Measurements from ENCODE around the gene CALML5.

Gene CALML5

DNA sequence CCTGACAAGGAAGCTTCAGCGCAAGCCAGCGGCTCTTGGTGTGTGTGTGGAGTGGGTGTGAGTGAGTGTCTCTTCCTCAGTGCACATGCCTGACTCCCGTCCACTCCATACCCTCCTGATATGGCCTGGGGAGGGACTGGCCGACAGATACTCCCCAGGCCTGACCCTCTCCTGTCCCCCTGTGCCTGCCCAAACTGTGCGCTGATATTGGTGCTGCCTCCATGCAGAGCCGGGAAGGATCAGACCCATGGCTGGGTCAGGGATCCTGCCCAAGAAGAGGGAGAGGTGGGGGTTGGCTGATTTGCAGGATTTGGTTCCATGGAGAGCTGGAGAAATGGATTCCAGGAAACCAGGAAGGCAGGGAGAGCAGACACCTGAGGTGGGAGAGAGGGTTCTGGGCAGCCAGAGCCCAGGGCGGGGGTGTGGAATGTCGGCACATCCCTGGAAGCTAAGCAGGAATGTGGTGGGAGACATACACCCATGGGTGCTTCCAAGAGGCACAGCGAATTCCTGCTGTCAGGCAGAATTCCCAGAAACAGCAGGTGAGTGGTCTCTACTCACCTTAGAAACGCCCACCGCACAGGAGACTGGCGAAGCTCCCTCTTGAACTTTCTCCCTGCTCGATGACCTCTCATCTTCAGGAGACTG lies 6.3 kb downstream of the CALML5 start:
- H3K79me2 ChIP-seq (ENCODE audit: low read length), result no peaks in the 10 kb centered on the region
- H4K20me1 ChIP-seq (ENCODE audit: insufficient read depth, low read length), result no peaks in the 10 kb centered on the region
- no peak overlapping the region for H3K9ac ChIP-seq (ENCODE audit: low read length)
- H3K27ac ChIP-seq (ENCODE audit: low read length), result no peak overlapping the region
- no peaks in the 10 kb centered on the region for H3K36me3 ChIP-seq (replicated peaks; ENCODE audit: low read depth, low read length)
- H3K4me3 ChIP-seq (ENCODE audit: low read length), result no peak overlapping the region
- H3K4me1 ChIP-seq (ENCODE audit: low read length), result no peaks in the 10 kb centered on the region
- H3K9me3 ChIP-seq (ENCODE audit: insufficient read depth, low read length), result no peaks in the 10 kb centered on the region
- no peak overlapping the region for H3K4me2 ChIP-seq (ENCODE audit: low read length)
- TF ChIP-seq EZH2phosphoT487 (IDR thresholded peaks at IDR 0.05; ENCODE audit: low read depth), result no peak
- TF ChIP-seq CTCF (IDR thresholded peaks at IDR 0.05; ENCODE audit: low read depth, low read length), result no peak
- H3K27me3 ChIP-seq (ENCODE audit: low read depth, low read length), result no peaks in the 10 kb centered on the region
- H2AFZ ChIP-seq (ENCODE audit: low read depth, low read length), result no peak overlapping the region

DNA sequence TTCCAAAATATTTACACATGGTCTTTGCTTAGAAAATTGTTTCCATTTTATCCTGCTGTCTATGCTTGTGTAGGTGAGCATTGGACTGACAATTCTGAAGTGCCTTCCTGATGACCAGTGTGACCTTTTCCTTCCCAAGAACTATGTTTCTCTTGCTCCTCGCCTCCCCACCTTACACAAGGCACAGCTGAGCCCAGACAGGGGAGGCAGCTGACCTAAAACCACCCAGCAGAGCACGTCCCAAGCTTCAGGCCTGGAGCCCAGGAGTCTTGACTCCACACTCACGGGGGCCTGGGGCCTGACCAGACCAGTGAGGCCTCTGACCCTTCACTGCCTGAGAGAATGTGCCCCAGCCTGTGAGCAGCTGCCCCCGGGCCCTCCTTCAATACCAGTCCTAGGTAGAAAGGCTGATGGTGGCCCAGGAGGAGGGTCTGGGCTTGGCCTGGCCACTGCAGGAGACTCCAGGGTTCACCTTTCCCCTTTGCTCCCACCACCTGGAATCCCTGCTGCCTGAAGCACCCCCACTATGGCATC lies 7.0 kb downstream of the CALML5 start:
- H3K4me3 ChIP-seq (ENCODE audit: low read length), result no peak overlapping the region
- H3K79me2 ChIP-seq (ENCODE audit: low read length), result no peaks in the 10 kb centered on the region
- no peaks in the 10 kb centered on the region for H3K9me3 ChIP-seq (ENCODE audit: insufficient read depth, low read length)
- H3K27ac ChIP-seq (ENCODE audit: low read length), result no peak overlapping the region
- H3K4me2 ChIP-seq (ENCODE audit: low read length), result no peak overlapping the region
- no peaks in the 10 kb centered on the region for H3K36me3 ChIP-seq (replicated peaks; ENCODE audit: low read depth, low read length)
- no peaks in the 10 kb centered on the region for H3K27me3 ChIP-seq (ENCODE audit: low read depth, low read length)
- H3K4me1 ChIP-seq (ENCODE audit: low read length), result no peaks in the 10 kb centered on the region
- TF ChIP-seq EZH2phosphoT487 (IDR thresholded peaks at IDR 0.05; ENCODE audit: low read depth) (no peak), CTCF (IDR thresholded peaks at IDR 0.05; ENCODE audit: low read depth, low read length) (no peak)
- no peak overlapping the region for H3K9ac ChIP-seq (ENCODE audit: low read length)
- H4K20me1 ChIP-seq (ENCODE audit: insufficient read depth, low read length), result no peaks in the 10 kb centered on the region
- H2AFZ ChIP-seq (ENCODE audit: low read depth, low read length), result no peak overlapping the region

- H3K9ac ChIP-seq (ENCODE audit: low read length), result no peak overlapping the region
- no peaks in the 10 kb centered on the region; the same call in 1 of the 2 replicates for H3K27me3 ChIP-seq (ENCODE audit: low read depth, low read length)
- no peak overlapping the region for H3K4me2 ChIP-seq (ENCODE audit: low read length)
- no peaks in the 10 kb centered on the region for H3K4me1 ChIP-seq (ENCODE audit: low read length)
- H3K27ac ChIP-seq (ENCODE audit: low read length), result no peak overlapping the region
- H4K20me1 ChIP-seq (ENCODE audit: insufficient read depth, low read length), result no peaks in the 10 kb centered on the region
- H3K79me2 ChIP-seq (ENCODE audit: low read length), result no peaks in the 10 kb centered on the region
- H3K4me3 ChIP-seq (ENCODE audit: low read length), result no peak overlapping the region
- TF ChIP-seq CTCF (IDR thresholded peaks at IDR 0.05; ENCODE audit: low read depth, low read length), result no peak
- TF ChIP-seq EZH2phosphoT487 (IDR thresholded peaks at IDR 0.05; ENCODE audit: low read depth), result no peak
- H3K36me3 ChIP-seq (replicated peaks; ENCODE audit: low read depth, low read length), result no peaks in the 10 kb centered on the region
- H2AFZ ChIP-seq (ENCODE audit: low read depth, low read length), result no peak overlapping the region
- no peaks in the 10 kb centered on the region for H3K9me3 ChIP-seq (ENCODE audit: insufficient read depth, low read length)
These were observed 7.9 kb downstream of the CALML5 start for GRCh38 chr10:5491477-5491876.

DNA sequence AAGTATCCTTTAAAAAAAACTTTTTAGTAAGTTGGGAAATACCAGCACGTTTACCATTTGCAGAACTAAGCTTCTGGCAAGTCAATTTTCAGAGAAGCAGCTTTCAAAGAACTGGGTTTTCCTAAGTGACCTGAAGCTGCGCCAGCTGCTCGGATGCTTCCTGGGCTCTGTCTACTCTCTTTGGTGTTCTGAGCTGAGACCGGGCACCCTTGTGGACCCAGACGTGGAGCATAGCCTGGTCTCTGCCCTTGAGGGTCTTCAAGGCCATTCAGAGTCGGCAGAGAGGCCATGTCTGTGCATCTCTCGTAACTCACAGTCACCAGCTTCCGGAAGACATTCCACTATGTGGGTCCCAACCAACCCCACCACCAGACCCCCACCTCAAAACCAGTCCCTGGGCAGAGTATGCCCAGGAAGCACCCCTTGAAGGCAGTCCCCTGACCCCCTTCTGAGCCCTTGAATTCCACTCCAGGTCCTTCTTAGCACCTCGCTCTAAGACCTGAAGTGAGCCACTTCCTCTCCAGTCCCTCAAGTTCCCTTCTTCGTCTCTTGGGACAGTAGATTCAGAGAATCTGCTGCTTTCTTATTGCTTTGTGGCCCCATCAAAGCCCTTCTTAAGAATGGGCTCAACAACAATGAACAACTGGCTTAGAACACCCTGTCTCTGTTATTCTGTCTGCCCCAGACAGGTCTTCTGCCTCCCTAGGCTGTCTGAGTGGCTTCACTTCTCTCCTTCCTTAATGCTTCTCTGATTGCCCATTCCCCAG lies 8.5 kb downstream of the CALML5 start:
- Histone ChIP-seq H3K79me2 (ENCODE audit: low read length) (no peaks in the 10 kb centered on the region), H3K27ac (ENCODE audit: low read length) (no peak overlapping the region), H3K4me3 (ENCODE audit: low read length) (no peak overlapping the region), H4K20me1 (ENCODE audit: insufficient read depth, low read length) (no peaks in the 10 kb centered on the region), H3K27me3 (ENCODE audit: low read depth, low read length) (no peaks in the 10 kb centered on the region; the same call in 1 of the 2 replicates), H3K9ac (ENCODE audit: low read length) (no peak overlapping the region), H2AFZ (ENCODE audit: low read depth, low read length) (no peak overlapping the region), H3K9me3 (ENCODE audit: insufficient read depth, low read length) (no peaks in the 10 kb centered on the region), H3K36me3 (replicated peaks; ENCODE audit: low read depth, low read length) (no peaks in the 10 kb centered on the region), H3K4me2 (ENCODE audit: low read length) (no peak overlapping the region), H3K4me1 (ENCODE audit: low read length) (no peaks in the 10 kb centered on the region)
- TF ChIP-seq EZH2phosphoT487 (IDR thresholded peaks at IDR 0.05; ENCODE audit: low read depth), result no peak
- TF ChIP-seq CTCF (IDR thresholded peaks at IDR 0.05; ENCODE audit: low read depth, low read length), result no peak
